ENCODE results near the gene TMEM191B.
"Not testable (repeated sequence)": the region's sequence is repeated elsewhere in the genome, so short reads cannot be mapped to it uniquely, and the experiment has no call there.

Gene TMEM191B

DNA sequence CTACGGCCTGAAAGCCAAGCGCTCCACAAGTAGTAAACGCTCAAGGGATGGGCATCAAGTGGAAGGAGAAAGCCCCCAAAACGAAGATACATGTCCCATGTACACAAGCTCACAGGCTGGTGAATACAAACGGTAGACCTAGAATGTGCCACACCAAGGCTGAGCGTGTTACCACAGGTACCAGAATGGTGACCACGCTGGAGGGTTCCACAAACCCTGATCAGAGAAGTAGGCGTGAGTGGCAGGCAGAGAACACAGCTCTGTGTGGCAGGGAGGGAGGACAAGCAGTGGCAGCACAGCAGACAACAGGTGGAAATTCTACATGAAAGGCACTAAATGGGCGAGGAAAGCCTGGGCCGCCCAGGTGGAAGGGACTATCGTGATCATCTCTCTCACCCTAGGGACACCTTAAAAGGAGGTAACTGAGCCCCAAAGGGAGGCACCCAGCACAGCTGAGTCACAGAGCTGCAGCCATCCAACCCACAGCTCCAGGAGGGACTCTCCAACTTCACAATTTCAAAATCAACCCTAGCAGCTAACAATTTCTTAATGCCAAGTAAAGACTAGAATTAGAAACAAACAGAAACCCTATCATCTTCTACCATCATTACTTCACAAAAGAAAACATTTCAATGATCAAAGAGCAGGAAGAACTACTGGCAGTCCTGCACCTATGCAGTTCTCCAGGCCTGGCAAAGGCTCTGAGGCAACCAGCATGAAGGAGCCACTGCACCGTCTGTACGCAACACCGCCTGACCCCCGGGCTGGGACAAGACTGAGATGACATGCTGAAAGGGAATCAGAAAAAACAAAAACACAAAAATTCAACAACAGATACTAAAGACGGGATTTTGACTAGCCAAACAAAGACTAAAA is 32.7 kb downstream of the TMEM191B start:
- H3K4me1 ChIP-seq (ENCODE audit: control insufficient read depth, insufficient read depth, low read length); DNase-seq (ENCODE audit: low read depth); H3K27me3 ChIP-seq (replicated peaks; ENCODE audit: control insufficient read depth, insufficient read depth, low read length); H3K9me3 ChIP-seq (ENCODE audit: control insufficient read depth, low read length); H3K4me3 ChIP-seq (ENCODE audit: low read length); H3K9ac ChIP-seq (ENCODE audit: low read length); H3K36me3 ChIP-seq (ENCODE audit: control insufficient read depth, insufficient read depth, low read length, severe bottlenecking): not testable (repeated sequence)

DNA sequence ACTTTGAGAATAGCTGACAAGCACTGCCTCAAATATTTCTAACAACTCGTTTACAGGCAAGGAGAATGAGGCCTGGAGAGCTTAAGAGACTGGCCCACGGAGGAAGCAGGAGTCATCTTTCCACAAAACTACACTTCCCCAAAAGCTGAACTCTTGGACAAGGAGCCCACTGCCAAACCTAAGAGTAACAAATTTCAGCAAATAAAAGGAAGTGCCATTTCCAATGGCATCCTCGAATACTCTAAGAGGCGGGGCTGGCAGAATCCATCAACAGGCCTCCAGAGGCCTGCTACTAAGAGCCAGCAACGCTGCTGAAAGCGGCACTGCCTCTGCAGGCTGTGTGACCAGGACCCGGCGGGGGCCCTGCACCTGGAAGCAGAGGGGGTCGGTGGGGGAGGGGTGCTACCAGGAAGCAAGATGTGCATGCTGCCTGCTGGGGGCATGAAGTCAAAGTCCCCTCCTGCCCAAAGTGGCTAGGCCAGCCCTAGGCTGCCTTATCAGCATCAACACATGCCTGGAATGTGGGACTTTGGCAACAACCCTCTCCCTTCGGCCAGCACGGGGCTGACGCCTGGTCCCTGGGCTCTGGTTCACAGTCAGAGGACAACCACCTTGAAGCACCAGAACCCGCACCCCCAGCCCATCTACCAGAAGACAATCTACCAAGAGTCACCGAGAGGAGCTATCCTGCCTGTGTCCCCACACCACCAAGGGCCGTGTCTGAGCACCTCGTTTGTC is 43.1 kb downstream of the TMEM191B start:
- not testable (repeated sequence) for H3K36me3 ChIP-seq (ENCODE audit: control insufficient read depth, insufficient read depth, low read length, severe bottlenecking); H3K4me1 ChIP-seq (ENCODE audit: control insufficient read depth, insufficient read depth, low read length); H3K27me3 ChIP-seq (replicated peaks; ENCODE audit: control insufficient read depth, insufficient read depth, low read length); H3K4me3 ChIP-seq (ENCODE audit: low read length); H3K9me3 ChIP-seq (ENCODE audit: control insufficient read depth, low read length); H3K9ac ChIP-seq (ENCODE audit: low read length); DNase-seq (ENCODE audit: low read depth)

DNA sequence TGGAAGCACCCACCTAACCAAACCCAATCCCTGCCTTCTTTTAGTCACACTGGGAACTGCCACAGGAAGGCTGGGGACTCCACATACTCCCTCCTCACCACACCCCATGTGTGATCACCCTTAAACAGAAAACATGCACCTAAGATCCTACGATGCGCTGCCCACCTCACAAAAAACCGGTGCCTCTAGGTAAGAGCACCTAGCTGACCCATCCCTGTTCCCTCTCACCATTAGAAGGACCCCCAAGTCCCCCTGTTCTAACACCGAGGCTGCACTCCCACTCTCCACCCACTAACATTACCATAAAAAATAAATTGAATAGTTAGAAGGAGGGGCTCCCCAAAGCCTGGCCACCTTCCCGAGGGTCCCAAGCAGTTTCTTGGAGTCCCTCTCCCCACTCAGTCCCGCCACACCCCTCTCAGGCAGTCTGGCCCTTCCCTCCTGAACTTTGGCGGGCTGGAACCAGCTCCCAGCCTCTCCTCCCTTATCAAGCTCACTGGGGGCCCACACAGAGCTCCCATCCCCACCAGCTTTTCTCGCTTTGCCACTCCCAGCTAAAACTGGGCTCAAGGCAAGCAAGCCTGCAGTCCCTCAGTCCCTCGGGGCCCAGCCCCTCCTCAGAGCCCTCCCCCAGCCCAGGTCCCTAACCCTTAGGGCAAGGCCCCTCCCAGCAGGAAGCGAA is 46.0 kb downstream of the TMEM191B start:
- not testable (repeated sequence) for H3K9me3 ChIP-seq (ENCODE audit: control insufficient read depth, low read length); DNase-seq (ENCODE audit: low read depth); H3K4me1 ChIP-seq (ENCODE audit: control insufficient read depth, insufficient read depth, low read length); H3K4me3 ChIP-seq (ENCODE audit: low read length); H3K27me3 ChIP-seq (replicated peaks; ENCODE audit: control insufficient read depth, insufficient read depth, low read length); H3K36me3 ChIP-seq (ENCODE audit: control insufficient read depth, insufficient read depth, low read length, severe bottlenecking); H3K9ac ChIP-seq (ENCODE audit: low read length)

- not testable (repeated sequence) for H3K27me3 ChIP-seq (replicated peaks; ENCODE audit: control insufficient read depth, insufficient read depth, low read length); H3K9ac ChIP-seq (ENCODE audit: low read length); H3K4me3 ChIP-seq (ENCODE audit: low read length); DNase-seq (ENCODE audit: low read depth); H3K36me3 ChIP-seq (ENCODE audit: control insufficient read depth, insufficient read depth, low read length, severe bottlenecking); H3K9me3 ChIP-seq (ENCODE audit: control insufficient read depth, low read length); H3K4me1 ChIP-seq (ENCODE audit: control insufficient read depth, insufficient read depth, low read length)
These were observed 47.0 kb downstream of the TMEM191B start for GRCh38 chr22:18574555-18574954.

DNA sequence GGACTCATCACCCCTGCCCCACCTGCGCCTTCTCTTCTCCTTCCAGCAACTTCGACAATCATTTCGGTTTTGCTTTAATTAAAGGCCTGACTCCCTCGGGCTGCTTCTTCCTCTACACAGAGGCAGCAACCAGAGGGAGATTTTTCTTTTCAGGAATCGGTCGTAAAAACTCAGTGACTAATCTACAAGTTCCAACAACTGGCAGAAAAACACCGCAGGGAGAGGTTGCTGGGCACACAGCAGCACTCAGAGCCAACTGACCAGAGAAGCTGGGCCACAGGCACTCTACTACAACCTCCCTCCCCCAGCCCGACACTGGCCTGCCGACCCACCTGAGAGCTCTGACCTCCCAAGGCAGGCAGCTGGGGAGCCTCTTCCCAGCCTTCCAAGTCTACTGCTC is 48.1 kb downstream of the TMEM191B start:
- DNase-seq (ENCODE audit: low read depth); H3K4me3 ChIP-seq (ENCODE audit: low read length); H3K9ac ChIP-seq (ENCODE audit: low read length); H3K4me1 ChIP-seq (ENCODE audit: control insufficient read depth, insufficient read depth, low read length); H3K9me3 ChIP-seq (ENCODE audit: control insufficient read depth, low read length); H3K27me3 ChIP-seq (replicated peaks; ENCODE audit: control insufficient read depth, insufficient read depth, low read length); H3K36me3 ChIP-seq (ENCODE audit: control insufficient read depth, insufficient read depth, low read length, severe bottlenecking): not testable (repeated sequence)

GRCh38 chr22:18577090-18577818 is 49.7 kb downstream of the TMEM191B start:
- DNase-seq (ENCODE audit: low read depth) = not testable (repeated sequence)

GRCh38 chr22:18577847-18578246 is 50.2 kb downstream of the TMEM191B start:
- H3K4me1 ChIP-seq (ENCODE audit: control insufficient read depth, insufficient read depth, low read length); DNase-seq (ENCODE audit: low read depth); H3K36me3 ChIP-seq (ENCODE audit: control insufficient read depth, insufficient read depth, low read length, severe bottlenecking); H3K9me3 ChIP-seq (ENCODE audit: control insufficient read depth, low read length); H3K27me3 ChIP-seq (replicated peaks; ENCODE audit: control insufficient read depth, insufficient read depth, low read length); H3K4me3 ChIP-seq (ENCODE audit: low read length); H3K9ac ChIP-seq (ENCODE audit: low read length): not testable (repeated sequence)

More at GRCh38 chr22:18577090-18577818, 49.7 kb downstream of the TMEM191B start:
- not testable (repeated sequence) for H3K36me3 ChIP-seq (ENCODE audit: control insufficient read depth, insufficient read depth, low read length, severe bottlenecking); H3K9me3 ChIP-seq (ENCODE audit: control insufficient read depth, low read length); H3K4me1 ChIP-seq (ENCODE audit: control insufficient read depth, insufficient read depth, low read length); H3K4me3 ChIP-seq (ENCODE audit: low read length); H3K27me3 ChIP-seq (replicated peaks; ENCODE audit: control insufficient read depth, insufficient read depth, low read length); H3K9ac ChIP-seq (ENCODE audit: low read length)
